ENCODE measurements around the gene COL6A3.

COL6A3 gene

GRCh38 chr2:237348281-237348865 is 65.6 kb downstream of the COL6A3 start:
- DNase-seq (ENCODE audit: low read depth), result no peak

GRCh38 chr2:237345891-237346640 is 67.9 kb downstream of the COL6A3 start:
- DNase-seq (ENCODE audit: low read depth), result no peak

DNA sequence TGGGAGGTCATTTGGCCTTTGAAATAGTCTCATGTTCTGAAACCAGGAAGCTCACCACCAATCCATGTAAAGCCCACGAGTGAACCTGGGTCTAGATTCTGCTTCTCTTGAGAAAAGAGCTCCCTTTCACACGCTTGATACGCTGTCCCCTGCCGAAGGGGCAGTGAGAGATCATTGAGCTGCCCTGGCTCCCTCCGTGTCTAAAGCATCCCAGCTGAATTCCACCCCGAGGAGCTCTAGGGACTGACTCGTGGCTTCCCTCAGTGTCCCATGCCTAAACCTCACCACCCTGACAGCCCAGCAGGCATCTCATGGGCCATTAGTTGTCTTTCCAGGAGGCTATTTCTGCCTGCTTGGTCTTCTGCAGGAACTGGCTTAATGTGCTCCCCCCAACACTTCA is 68.6 kb downstream of the COL6A3 start:
- DNase-seq (ENCODE audit: low read depth), result no peak

DNA sequence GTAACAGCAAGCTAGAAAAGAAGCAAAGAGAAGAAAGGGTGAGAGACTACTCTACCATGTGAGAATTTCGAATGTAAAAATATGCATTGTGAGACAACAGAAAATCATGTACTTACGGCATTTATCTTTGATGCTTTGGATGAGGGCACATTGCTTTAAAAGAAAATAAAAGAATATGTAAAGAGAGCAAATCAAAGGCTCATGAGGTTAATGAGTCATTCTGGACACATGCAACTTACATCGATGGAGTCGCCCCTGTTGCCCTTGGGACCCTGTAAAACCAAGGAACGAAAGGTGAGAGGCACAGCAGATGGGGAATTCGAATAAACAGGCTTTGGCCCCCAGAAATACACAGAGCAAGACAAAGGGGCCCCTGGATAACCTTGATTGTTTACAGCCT is 69.0 kb downstream of the COL6A3 start:
- no peak for DNase-seq (ENCODE audit: low read depth)

- DNase-seq (ENCODE audit: low read depth), result no peak
These were observed 70.0 kb downstream of the COL6A3 start for GRCh38 chr2:237343993-237344392.

- DNase-seq (ENCODE audit: low read depth), result no peak
These were observed 72.1 kb downstream of the COL6A3 start for GRCh38 chr2:237341872-237342271.

- no peak for DNase-seq (ENCODE audit: low read depth)
These were observed 76.4 kb downstream of the COL6A3 start for GRCh38 chr2:237337586-237337985.

DNA sequence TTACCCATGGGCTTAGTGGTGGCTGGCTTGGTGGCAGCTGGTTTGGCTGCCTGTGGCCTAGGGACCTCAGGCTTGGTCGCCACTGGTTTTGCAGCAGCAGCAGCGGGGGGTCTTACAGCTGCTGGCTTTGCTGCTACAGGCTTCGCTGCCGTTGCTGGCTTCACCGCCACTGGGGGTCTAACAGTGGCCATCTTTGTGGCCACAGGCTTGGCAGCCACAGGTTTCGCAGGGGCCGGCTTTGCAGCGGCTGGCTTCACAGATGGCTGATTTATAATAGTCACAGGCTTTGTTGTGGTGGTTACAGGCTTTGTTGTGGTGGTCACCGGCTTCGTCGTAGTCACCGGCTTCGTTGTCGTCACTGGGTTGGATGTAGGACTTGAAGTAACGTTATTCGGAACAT is 77.8 kb downstream of the COL6A3 start:
- no peak for DNase-seq (ENCODE audit: low read depth)

DNA sequence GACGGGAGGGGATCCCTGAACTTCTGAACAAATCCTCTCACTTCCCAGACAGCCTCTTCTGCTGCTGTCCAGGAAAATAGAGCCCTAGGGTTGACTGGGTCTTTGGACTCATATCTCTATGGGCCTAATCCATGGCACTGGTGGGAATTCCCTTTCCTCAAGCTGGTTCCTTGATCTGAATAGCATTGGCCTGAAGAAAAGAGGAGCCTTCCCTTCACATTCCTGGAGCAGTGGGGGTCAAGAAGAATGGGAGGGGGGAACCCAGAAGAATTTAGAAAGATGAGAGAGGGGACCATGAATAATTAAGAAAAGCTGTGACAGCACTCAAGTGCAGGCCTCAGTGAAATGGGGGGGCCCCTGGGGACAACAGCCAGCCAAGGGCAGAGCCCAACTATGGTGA is 80.2 kb downstream of the COL6A3 start:
- DNase-seq (ENCODE audit: low read depth), result no peak

GRCh38 chr2:237330541-237330940 is 83.4 kb downstream of the COL6A3 start:
- no peak for DNase-seq (ENCODE audit: low read depth)

DNA sequence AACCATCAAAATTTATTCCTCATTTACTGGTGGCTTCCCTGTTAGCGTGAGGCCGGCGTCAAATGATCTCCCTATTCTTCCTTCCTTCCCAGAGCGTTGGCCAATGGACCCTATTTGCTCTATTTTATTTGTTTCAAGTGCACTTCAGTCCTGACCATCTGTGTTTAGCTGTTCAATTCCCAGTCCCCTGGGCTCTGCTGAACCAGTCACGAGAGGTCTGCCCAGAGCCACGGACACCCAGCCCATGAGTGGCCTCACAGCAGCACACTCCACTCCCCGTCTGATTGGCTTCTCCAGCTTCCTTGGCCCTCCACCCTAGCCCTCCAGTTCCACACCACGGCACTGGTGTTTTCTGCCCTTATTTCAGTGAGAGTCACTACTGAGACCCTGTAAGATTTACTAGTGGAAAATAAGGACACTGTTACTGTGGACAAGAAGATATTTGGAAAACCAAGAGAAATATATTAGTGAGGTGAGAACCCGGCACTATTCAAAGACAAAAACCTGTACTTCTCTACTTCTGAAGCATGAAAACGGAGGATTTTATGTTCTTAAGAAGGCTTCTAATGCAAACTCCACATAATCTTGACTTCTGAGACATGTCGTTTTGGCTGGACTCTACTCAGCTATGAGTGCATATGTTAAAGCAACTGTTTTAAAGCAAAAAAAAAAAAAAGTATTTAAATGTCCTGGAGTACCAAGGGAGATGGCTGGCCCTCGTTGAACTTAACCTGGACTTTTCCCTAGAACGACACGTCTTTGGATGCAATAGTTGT is 86.6 kb downstream of the COL6A3 start:
- DNase-seq (ENCODE audit: low read depth), result no peak

DNA sequence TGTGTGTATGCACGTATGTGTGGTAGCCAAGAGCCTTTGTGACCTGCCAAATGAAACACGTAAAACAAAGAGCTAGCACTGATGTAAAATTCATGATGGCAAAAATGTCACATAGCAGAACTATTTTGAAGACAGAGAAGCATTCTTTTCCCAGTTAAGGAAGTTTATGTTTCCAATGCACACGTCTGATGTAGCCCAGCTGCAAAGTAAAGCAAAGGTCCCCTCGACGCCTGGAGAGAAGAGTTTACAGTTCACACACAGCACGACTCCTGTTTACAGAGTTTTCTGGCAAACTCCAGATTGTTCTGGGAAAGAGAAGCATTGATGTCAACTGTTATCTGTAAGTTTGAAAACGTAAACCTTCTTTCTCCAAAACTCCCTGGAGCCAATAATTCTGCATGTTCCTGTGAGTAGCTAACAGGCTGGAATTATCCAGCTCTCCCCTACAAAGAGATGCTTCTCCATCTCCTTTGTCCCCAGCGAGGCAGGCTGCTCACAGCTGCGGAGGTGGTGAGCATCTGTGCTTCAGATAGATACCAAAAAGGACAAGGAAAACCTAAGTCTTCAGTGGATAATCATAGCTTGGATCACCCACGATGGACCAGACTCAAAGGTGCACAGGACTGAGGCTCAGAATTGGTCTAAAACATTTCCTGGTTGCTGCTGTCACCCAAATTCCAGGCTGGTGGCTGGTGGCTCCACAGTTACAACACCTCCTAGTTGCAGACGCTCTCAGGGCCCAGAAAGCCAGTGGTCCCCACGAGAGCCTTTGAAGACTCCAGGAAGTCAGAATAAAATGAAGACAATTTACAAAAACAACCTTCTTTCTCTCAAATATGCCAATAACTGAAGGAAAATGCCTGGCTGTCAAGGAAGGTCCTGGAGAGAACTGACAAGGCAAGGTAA is 87.4 kb downstream of the COL6A3 start:
- no peak for DNase-seq (ENCODE audit: low read depth)

GRCh38 chr2:237324837-237325236 is 89.1 kb downstream of the COL6A3 start:
- DNase-seq (ENCODE audit: low read depth), result no peak

DNA sequence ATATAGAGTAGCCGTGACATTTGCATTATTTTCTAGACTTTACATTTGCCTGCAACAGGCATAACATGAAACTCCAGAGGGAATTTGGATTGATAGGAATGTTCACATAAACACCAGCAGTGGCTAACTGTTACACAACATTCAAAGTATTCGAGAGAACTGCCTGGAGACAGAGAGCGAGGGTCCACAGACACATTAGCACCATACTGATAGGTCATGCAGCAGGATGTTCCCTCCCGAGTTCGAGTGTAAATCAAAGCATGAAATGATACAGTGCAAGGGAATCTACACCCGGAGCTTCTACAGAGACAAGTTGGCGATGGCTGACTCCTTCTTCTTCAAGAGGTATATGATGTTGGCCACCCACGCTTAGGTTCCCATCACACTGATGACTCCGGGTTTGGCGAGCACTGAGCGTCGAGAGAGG is 89.5 kb downstream of the COL6A3 start:
- DNase-seq (ENCODE audit: low read depth), result no peak

DNA sequence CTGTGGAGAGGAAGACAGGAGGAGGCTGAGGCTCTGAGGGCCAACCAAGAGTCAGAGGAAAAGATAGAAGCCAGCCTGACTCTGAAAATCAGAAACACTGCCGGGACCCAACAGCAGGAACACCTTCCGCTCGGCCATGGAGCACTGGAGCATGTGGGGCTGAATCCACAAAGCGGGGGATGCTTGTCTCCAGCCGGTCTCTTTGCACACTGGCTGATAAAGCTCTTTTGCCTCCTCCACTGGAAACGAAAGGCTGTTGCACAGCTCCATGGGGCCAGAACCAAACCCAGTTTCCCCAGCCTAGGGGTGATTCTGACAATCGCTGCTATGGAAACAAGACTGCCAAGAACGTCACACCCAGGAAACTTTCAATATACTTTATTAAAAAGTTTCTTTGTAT is 90.3 kb downstream of the COL6A3 start:
- no peak for DNase-seq (ENCODE audit: low read depth)

DNA sequence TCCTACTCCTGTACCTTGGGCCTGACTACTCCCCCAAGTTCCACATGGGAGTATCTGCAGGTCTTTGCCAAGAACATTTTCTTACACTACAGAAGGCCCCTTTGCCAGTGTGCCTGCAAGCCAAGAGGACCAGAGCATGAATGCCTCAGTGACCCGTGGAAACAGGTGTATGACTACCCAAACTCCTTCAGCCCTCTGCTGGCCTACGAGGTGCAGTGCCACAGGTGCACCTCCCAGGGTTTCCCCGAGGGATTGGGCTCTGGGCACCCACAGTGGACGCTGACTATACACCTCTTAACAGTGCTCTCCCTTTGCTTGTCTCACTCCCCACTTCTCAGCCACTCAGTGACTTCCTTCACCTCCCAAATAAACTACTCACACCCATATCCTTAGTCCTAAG is 91.4 kb downstream of the COL6A3 start:
- no peak for DNase-seq (ENCODE audit: low read depth)

DNA sequence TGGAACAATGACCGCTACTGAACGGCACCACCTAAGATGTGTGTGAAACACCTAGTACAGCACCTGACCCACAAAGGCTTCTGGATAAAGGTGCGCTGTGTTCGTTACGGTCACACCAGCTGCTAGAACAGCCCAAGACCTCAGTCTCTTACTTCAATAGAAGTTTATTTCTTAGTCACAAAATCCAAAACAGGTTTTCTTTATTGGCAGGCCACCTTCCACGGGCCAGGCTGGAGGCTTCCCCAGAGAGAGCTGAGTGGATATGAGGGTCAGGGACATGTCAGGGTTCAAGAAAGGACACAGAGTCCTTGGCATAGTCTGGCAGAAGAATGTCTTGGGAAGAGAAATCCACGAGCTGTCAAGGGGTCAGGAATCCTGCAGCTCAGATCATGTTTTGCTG is 92.2 kb downstream of the COL6A3 start:
- DNase-seq (ENCODE audit: low read depth), result no peak

DNA sequence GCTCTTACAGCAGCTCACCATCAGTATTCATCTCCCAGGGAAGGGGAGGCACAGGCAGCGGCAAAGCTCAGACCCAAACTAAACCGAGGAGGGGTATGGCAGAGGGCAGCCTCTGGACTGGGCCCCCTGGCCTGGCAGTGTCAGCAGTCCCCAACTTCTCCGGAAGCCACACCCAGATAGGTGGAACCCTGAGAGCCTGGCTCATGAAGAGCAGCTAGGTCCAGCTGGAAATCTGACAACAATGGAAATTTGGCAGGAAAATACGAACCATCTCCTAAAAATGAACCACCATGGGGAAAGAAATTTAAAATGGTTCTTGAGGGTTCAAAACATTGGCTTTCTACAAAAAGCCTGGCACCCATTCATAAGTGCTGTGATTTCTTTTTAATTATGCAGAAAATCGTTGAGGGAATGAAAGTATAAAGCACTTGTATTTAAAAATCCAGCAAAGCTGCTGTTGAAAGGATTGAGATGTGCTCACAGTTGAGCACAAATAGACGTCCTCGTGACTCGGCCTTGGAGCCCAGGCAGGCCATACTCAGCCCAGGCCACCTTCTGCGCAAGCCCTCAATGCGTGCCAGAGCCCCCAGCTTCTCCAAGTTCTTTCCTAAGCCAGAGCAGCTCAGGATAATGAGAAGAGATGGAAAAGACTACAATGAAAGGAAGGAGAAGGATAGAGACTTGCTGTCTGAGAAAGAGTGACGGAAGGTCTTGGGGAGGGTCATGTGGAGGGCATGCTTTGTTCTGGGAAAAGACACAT is 93.0 kb downstream of the COL6A3 start:
- no peak for DNase-seq (ENCODE audit: low read depth)

DNA sequence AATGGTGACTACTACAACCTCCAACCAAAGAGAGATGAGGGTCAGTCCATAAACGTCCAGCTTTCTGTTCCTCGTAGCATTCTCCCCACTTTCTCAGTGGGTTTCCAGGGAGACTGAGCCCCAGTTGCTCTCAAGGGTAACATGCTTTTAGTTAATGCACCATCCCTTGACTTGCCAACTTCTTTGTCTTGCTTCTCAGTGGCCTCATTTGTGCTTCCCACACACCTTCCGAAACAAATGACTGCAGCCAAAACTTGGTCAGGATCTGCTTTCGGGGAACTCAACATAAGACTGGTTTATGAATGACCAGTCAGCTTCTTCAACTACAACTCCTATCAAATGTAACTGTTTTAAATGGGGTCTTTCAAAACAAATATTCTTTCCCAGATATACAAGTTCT is 94.1 kb downstream of the COL6A3 start:
- no peak for DNase-seq (ENCODE audit: low read depth)

- DNase-seq (ENCODE audit: low read depth), result no peak
These were observed 94.7 kb downstream of the COL6A3 start for GRCh38 chr2:237319086-237319820.

GRCh38 chr2:237316339-237316738 is 97.6 kb downstream of the COL6A3 start:
- DNase-seq (ENCODE audit: low read depth), result no peak

Measured in activated T-cell treated with anti-CD3 and anti-CD28 coated beads for 24 hours (primary cell).